22Rv1 (cell line): ENCODE measurements around the gene DYNLT1.
"Not testable (repeated sequence)": the region's sequence is repeated elsewhere in the genome, so short reads cannot be mapped to it uniquely, and the experiment has no call there.

ENCODE experiments used
- CTCF ChIP-seq: fragments of 450-650 bp; IDR thresholded peaks from 2 replicates; pipeline ENCODE4 v1.5.1; 2017; ENCODE audit warnings: mild to moderate bottlenecking
- ZFX ChIP-seq: fragments of 450-650 bp; IDR thresholded peaks from 2 replicates; pipeline ENCODE4 v1.6.1; 2017; ENCODE audit warnings: antibody characterized with exemption, borderline replicate concordance

GRCh38 chr6:158651981-158652737, 7.6 kb upstream of the DYNLT1 start:
- TF ChIP-seq CTCF, ZFX: not testable (repeated sequence)
